ENCODE data around the gene EYA4.
"Not testable (repeated sequence)": the region's sequence is repeated elsewhere in the genome, so short reads cannot be mapped to it uniquely, and the experiment has no call there.

EYA4 gene

GRCh38 chr6:133544419-133544818 is 303.3 kb downstream of the EYA4 start:
- Histone ChIP-seq H3K27me3 (ENCODE audit: control insufficient read depth, insufficient read depth, low read length) (no peaks in the 10 kb centered on the region), H3K27ac (ENCODE audit: low read depth, low read length) (no peak overlapping the region), H3K36me3 (ENCODE audit: control insufficient read depth, insufficient read depth, low read length) (no peaks in the 10 kb centered on the region), H3K4me3 (ENCODE audit: low read length) (no peak overlapping the region), H3K9ac (ENCODE audit: low read length) (no peak overlapping the region), H3K4me1 (ENCODE audit: control insufficient read depth, insufficient read depth, low read length) (no peaks in the 10 kb centered on the region)

GRCh38 chr6:133546098-133546497 is 304.9 kb downstream of the EYA4 start:
- Histone ChIP-seq H3K9ac (ENCODE audit: low read length) (no peak overlapping the region), H3K27me3 (ENCODE audit: control insufficient read depth, insufficient read depth, low read length) (no peaks in the 10 kb centered on the region), H3K4me3 (ENCODE audit: low read length) (no peak overlapping the region), H3K27ac (ENCODE audit: low read depth, low read length) (no peak overlapping the region), H3K36me3 (ENCODE audit: control insufficient read depth, insufficient read depth, low read length) (no peaks in the 10 kb centered on the region), H3K4me1 (ENCODE audit: control insufficient read depth, insufficient read depth, low read length) (no peaks in the 10 kb centered on the region)

GRCh38 chr6:133547136-133547535 is 306.0 kb downstream of the EYA4 start:
- Histone ChIP-seq H3K36me3 (ENCODE audit: control insufficient read depth, insufficient read depth, low read length) (no peaks in the 10 kb centered on the region), H3K4me1 (ENCODE audit: control insufficient read depth, insufficient read depth, low read length) (peaks cover 5% of the 10 kb centered on the region), H3K27ac (ENCODE audit: low read depth, low read length) (no peak overlapping the region), H3K9ac (ENCODE audit: low read length) (no peak overlapping the region), H3K4me3 (ENCODE audit: low read length) (no peak overlapping the region), H3K27me3 (ENCODE audit: control insufficient read depth, insufficient read depth, low read length) (no peaks in the 10 kb centered on the region)

- no peak overlapping the region for H3K4me3 ChIP-seq (ENCODE audit: low read length)
- H3K27ac ChIP-seq (ENCODE audit: low read depth, low read length), result no peak overlapping the region
- H3K4me1 ChIP-seq (ENCODE audit: control insufficient read depth, insufficient read depth, low read length), result peaks cover 5% of the 10 kb centered on the region
- H3K27me3 ChIP-seq (ENCODE audit: control insufficient read depth, insufficient read depth, low read length), result no peaks in the 10 kb centered on the region
- H3K36me3 ChIP-seq (ENCODE audit: control insufficient read depth, insufficient read depth, low read length), result no peaks in the 10 kb centered on the region
- no peak overlapping the region for H3K9ac ChIP-seq (ENCODE audit: low read length)
Measured at GRCh38 chr6:133548423-133549159, 307.4 kb downstream of the EYA4 start.

GRCh38 chr6:133549371-133549801 is 308.2 kb downstream of the EYA4 start:
- Histone ChIP-seq H3K36me3 (ENCODE audit: control insufficient read depth, insufficient read depth, low read length) (no peaks in the 10 kb centered on the region), H3K4me1 (ENCODE audit: control insufficient read depth, insufficient read depth, low read length) (peaks cover 5% of the 10 kb centered on the region), H3K4me3 (ENCODE audit: low read length) (no peak overlapping the region), H3K27me3 (ENCODE audit: control insufficient read depth, insufficient read depth, low read length) (no peaks in the 10 kb centered on the region), H3K27ac (ENCODE audit: low read depth, low read length) (no peak overlapping the region), H3K9ac (ENCODE audit: low read length) (no peak overlapping the region)

GRCh38 chr6:133550026-133550425 is 308.9 kb downstream of the EYA4 start:
- H3K27ac ChIP-seq (ENCODE audit: low read depth, low read length), result no peak overlapping the region
- no peaks in the 10 kb centered on the region for H3K36me3 ChIP-seq (ENCODE audit: control insufficient read depth, insufficient read depth, low read length)
- no peak overlapping the region for H3K9ac ChIP-seq (ENCODE audit: low read length)
- no peaks in the 10 kb centered on the region for H3K27me3 ChIP-seq (ENCODE audit: control insufficient read depth, insufficient read depth, low read length)
- no peak overlapping the region for H3K4me3 ChIP-seq (ENCODE audit: low read length)
- peaks cover 5% of the 10 kb centered on the region for H3K4me1 ChIP-seq (ENCODE audit: control insufficient read depth, insufficient read depth, low read length)

GRCh38 chr6:133551436-133551835 is 310.3 kb downstream of the EYA4 start:
- Histone ChIP-seq H3K27ac (ENCODE audit: low read depth, low read length) (no peak overlapping the region), H3K4me3 (ENCODE audit: low read length) (no peak overlapping the region), H3K9ac (ENCODE audit: low read length) (no peak overlapping the region), H3K4me1 (ENCODE audit: control insufficient read depth, insufficient read depth, low read length) (peaks cover 5% of the 10 kb centered on the region), H3K36me3 (ENCODE audit: control insufficient read depth, insufficient read depth, low read length) (no peaks in the 10 kb centered on the region), H3K27me3 (ENCODE audit: control insufficient read depth, insufficient read depth, low read length) (no peaks in the 10 kb centered on the region)

GRCh38 chr6:133551847-133552341 is 310.7 kb downstream of the EYA4 start:
- Histone ChIP-seq H3K4me3 (ENCODE audit: low read length) (no peak overlapping the region), H3K4me1 (ENCODE audit: control insufficient read depth, insufficient read depth, low read length) (peaks cover 5% of the 10 kb centered on the region), H3K27ac (ENCODE audit: low read depth, low read length) (no peak overlapping the region), H3K9ac (ENCODE audit: low read length) (no peak overlapping the region), H3K27me3 (ENCODE audit: control insufficient read depth, insufficient read depth, low read length) (no peaks in the 10 kb centered on the region), H3K36me3 (ENCODE audit: control insufficient read depth, insufficient read depth, low read length) (no peaks in the 10 kb centered on the region)

- Histone ChIP-seq H3K4me1 (ENCODE audit: control insufficient read depth, insufficient read depth, low read length) (peaks cover 5% of the 10 kb centered on the region), H3K9ac (ENCODE audit: low read length) (no peak overlapping the region), H3K27me3 (ENCODE audit: control insufficient read depth, insufficient read depth, low read length) (no peaks in the 10 kb centered on the region), H3K27ac (ENCODE audit: low read depth, low read length) (no peak overlapping the region), H3K36me3 (ENCODE audit: control insufficient read depth, insufficient read depth, low read length) (no peaks in the 10 kb centered on the region), H3K4me3 (ENCODE audit: low read length) (no peak overlapping the region)
Measured at GRCh38 chr6:133553652-133554051, 312.5 kb downstream of the EYA4 start.

GRCh38 chr6:133554121-133554520 is 313.0 kb downstream of the EYA4 start:
- not testable (repeated sequence) for H3K27ac ChIP-seq (ENCODE audit: low read depth, low read length); H3K4me3 ChIP-seq (ENCODE audit: low read length); H3K36me3 ChIP-seq (ENCODE audit: control insufficient read depth, insufficient read depth, low read length); H3K9ac ChIP-seq (ENCODE audit: low read length); H3K27me3 ChIP-seq (ENCODE audit: control insufficient read depth, insufficient read depth, low read length); H3K4me1 ChIP-seq (ENCODE audit: control insufficient read depth, insufficient read depth, low read length)

- Histone ChIP-seq H3K4me1 (ENCODE audit: control insufficient read depth, insufficient read depth, low read length) (peaks cover 5% of the 10 kb centered on the region), H3K9ac (ENCODE audit: low read length) (no peak overlapping the region), H3K4me3 (ENCODE audit: low read length) (no peak overlapping the region), H3K36me3 (ENCODE audit: control insufficient read depth, insufficient read depth, low read length) (no peaks in the 10 kb centered on the region), H3K27ac (ENCODE audit: low read depth, low read length) (no peak overlapping the region), H3K27me3 (ENCODE audit: control insufficient read depth, insufficient read depth, low read length) (no peaks in the 10 kb centered on the region)
Measured at GRCh38 chr6:133555685-133556084, 314.5 kb downstream of the EYA4 start.

GRCh38 chr6:133559926-133560325 is 318.8 kb downstream of the EYA4 start:
- H3K27me3 ChIP-seq (ENCODE audit: control insufficient read depth, insufficient read depth, low read length), result no peaks in the 10 kb centered on the region
- no peaks in the 10 kb centered on the region for H3K36me3 ChIP-seq (ENCODE audit: control insufficient read depth, insufficient read depth, low read length)
- H3K4me3 ChIP-seq (ENCODE audit: low read length), result no peak overlapping the region
- no peaks in the 10 kb centered on the region for H3K4me1 ChIP-seq (ENCODE audit: control insufficient read depth, insufficient read depth, low read length)
- H3K9ac ChIP-seq (ENCODE audit: low read length), result no peak overlapping the region
- H3K27ac ChIP-seq (ENCODE audit: low read depth, low read length), result no peak overlapping the region

GRCh38 chr6:133567636-133568035 is 326.5 kb downstream of the EYA4 start:
- Histone ChIP-seq H3K36me3 (ENCODE audit: control insufficient read depth, insufficient read depth, low read length) (no peaks in the 10 kb centered on the region), H3K27me3 (ENCODE audit: control insufficient read depth, insufficient read depth, low read length) (no peaks in the 10 kb centered on the region), H3K9ac (ENCODE audit: low read length) (no peak overlapping the region), H3K27ac (ENCODE audit: low read depth, low read length) (no peak overlapping the region), H3K4me1 (ENCODE audit: control insufficient read depth, insufficient read depth, low read length) (no peaks in the 10 kb centered on the region), H3K4me3 (ENCODE audit: low read length) (no peak overlapping the region)

Measured in rectal smooth muscle tissue (tissue), 1 donor.